Measurements from ENCODE around the gene KCNH8. TPM values are rescaled to one million over a fixed set of nuclear protein-coding genes. Genes with fewer than 3 reads are reported as not detected.

KCNH8 gene
- total and polyA plus RNA-seq, 10 of the 15 experiments (the other 5 are each of a cell fraction or from before 2014, with no cell fraction given), result under 0.01 to 0.18 (median 0.07) TPM; not detected in 2

- CTCF ChIA-PET, result interaction anchor here (1.1 kb wide), 1 partner anchor 9 kb away, joined by 3 read pairs; no protein-coding TSS in a partner anchor
- Histone ChIP-seq H3K9me3 (replicated peaks; ENCODE audit: control insufficient read depth, insufficient read depth, low read length) (no peaks in the 10 kb centered on the region; the same call in 2 of the 3 replicates), H3K4me2 (ENCODE audit: control insufficient read depth, insufficient read depth) (no peak overlapping the region), H3K4me1 (ENCODE audit: control insufficient read depth, insufficient read depth, low read length) (peaks cover 6% of the 10 kb centered on the region), H2AFZ (ENCODE audit: control insufficient read depth, low read depth, low read length) (no peak overlapping the region), H3K36me3 (ENCODE audit: control insufficient read depth in 2 of 2, insufficient read depth in 2 of 2, low read length in 1 of 2) (no peaks in the 10 kb centered on the region), H3K27ac (ENCODE audit: control insufficient read depth, insufficient read depth) (no peak overlapping the region), H3K79me2 (ENCODE audit: control insufficient read depth, insufficient read depth, low read length) (no peaks in the 10 kb centered on the region), H3K9ac (ENCODE audit: control insufficient read depth, insufficient read depth, low read length) (no peak overlapping the region), H4K20me1 (ENCODE audit: control insufficient read depth, insufficient read depth) (no peaks in the 10 kb centered on the region), H3K27me3 (replicated peaks in 1 of 2; ENCODE audit: control insufficient read depth in 2 of 2, insufficient read depth in 2 of 2, low read length in 1 of 2) (no peaks in the 10 kb centered on the region), H3K4me3 (no peak overlapping the region)
- in situ Hi-C loops (cut with MboI) (no loop called here), intact Hi-C loops (cut with micrococcal nuclease; ENCODE audit: unreplicated experiment) (no loop called here)
- POLR2A ChIA-PET, result no interaction called here
- DNase-seq (ENCODE audit: low read depth, low spot score) (no peak), ATAC-seq (no peak), FAIRE-seq (no peak)
- RAD21 ChIA-PET (ENCODE audit: unreplicated experiment), result no interaction called here
- WGBS (ENCODE audit: insufficient coverage, insufficient replicate concordance, low lambda C conversion rate, missing lambda C conversion rate), result 3% methylated on average over 1 of the region's 1 CpG
- BruUV-seq (replicated peaks), result no TSS peak
- no peak for TF ChIP-seq BCL3 (IDR thresholded peaks at IDR 0.05; ENCODE audit: borderline replicate concordance, insufficient read depth, low read depth, low read length, poor library complexity, severe bottlenecking)
- TF ChIP-seq SMAD1 (IDR thresholded peaks at IDR 0.05; ENCODE audit: low read depth, partially characterized antibody), result no peak
- no peak for TF ChIP-seq RFX5 (IDR thresholded peaks at IDR 0.05; ENCODE audit: low read depth, low read length)
- no peak for TF ChIP-seq ZBTB11 (CRISPR knock-in tag; IDR thresholded peaks at IDR 0.05)
- no peak for TF ChIP-seq FOS (IDR thresholded peaks at IDR 0.05; ENCODE audit: borderline replicate concordance, extremely low read depth, insufficient read length)
- TF ChIP-seq EED (IDR thresholded peaks at IDR 0.05; ENCODE audit: low read depth), result no peak
- TF ChIP-seq SIX5 (IDR thresholded peaks at IDR 0.05; ENCODE audit: low read depth, low read length, severe bottlenecking), result no peak
- TF ChIP-seq CTCF (IDR thresholded peaks at IDR 0.05 in 2 of 3, conservative IDR thresholded peaks at IDR 0.05 in 1 of 3; ENCODE audit: control insufficient read depth in 2 of 3, extremely low read depth in 1 of 3, insufficient read depth in 1 of 3, low read depth in 3 of 3, low read length in 3 of 3), result no peak
- TF ChIP-seq IRF3 (IDR thresholded peaks at IDR 0.05), result no peak
- TF ChIP-seq RBBP5 (conservative IDR thresholded peaks at IDR 0.05), result no peak
- TF ChIP-seq NFYA (IDR thresholded peaks at IDR 0.05; ENCODE audit: borderline replicate concordance, low read depth, low read length), result no peak
- TF ChIP-seq MTA3 (IDR thresholded peaks at IDR 0.05; ENCODE audit: borderline replicate concordance, low read length), result no peak
- no peak for TF ChIP-seq RCOR1 (conservative IDR thresholded peaks at IDR 0.05; ENCODE audit: low read depth, low read length)
- no peak for TF ChIP-seq POLR2AphosphoS5 (IDR thresholded peaks at IDR 0.05; ENCODE audit: low read length)
- no peak for TF ChIP-seq DPF2 (IDR thresholded peaks at IDR 0.05)
- TF ChIP-seq ZZZ3 (IDR thresholded peaks at IDR 0.05; ENCODE audit: control insufficient read depth, insufficient read length, low read depth), result no peak
- SMC1A ChIA-PET (ENCODE audit: uncharacterized antibody, unreplicated experiment), result interaction anchor here (1.7 kb wide), 1 partner anchor 9 kb away, joined by 3 read pairs; no protein-coding TSS in a partner anchor
These were observed 209.6 kb downstream of the KCNH8 start for GRCh38 chr3:19357947-19358346.
